ENCODE data around the gene STAC3. TPM values are rescaled to one million over a fixed set of nuclear protein-coding genes. Genes with fewer than 3 reads are reported as not detected.

STAC3 gene
- total RNA-seq, 1 donor from 2014 or later: 0.75 TPM

GRCh38 chr12:57261428-57261865, 10.5 kb upstream of the STAC3 start:
- H3K4me1 Mint-ChIP-seq (ENCODE audit: low read depth, unreplicated experiment): peaks cover 2% of the 10 kb centered on the region
- Histone ChIP-seq H3K9ac (ENCODE audit: low read length) (no peak overlapping the region), H3K4me2 (ENCODE audit: low read length) (no peak overlapping the region), H3K9me3 (ENCODE audit: insufficient read depth, low read depth, low read length) (no peaks in the 10 kb centered on the region), H3K27me3 (ENCODE audit: insufficient read depth, low read length) (no peaks in the 10 kb centered on the region), H3K79me2 (ENCODE audit: insufficient read depth, low read length) (no peaks in the 10 kb centered on the region), H4K20me1 (ENCODE audit: insufficient read depth, low read length) (no peaks in the 10 kb centered on the region), H3K27ac (ENCODE audit: low read depth, low read length) (no peak overlapping the region), H3K36me3 (ENCODE audit: insufficient read depth, low read length) (peaks cover 20% of the 10 kb centered on the region), H3K4me1 (ENCODE audit: insufficient read depth, low read length) (no peaks in the 10 kb centered on the region), H3K4me3 (ENCODE audit: insufficient read depth, low read depth, low read length) (no peak overlapping the region), H2AFZ (ENCODE audit: low read depth, low read length) (no peak overlapping the region)
- H3K36me3 Mint-ChIP-seq (ENCODE audit: low read depth, unreplicated experiment): peaks cover 9% of the 10 kb centered on the region
- DNase-seq (ENCODE audit: low read depth): no peak
- H3K4me3 Mint-ChIP-seq (ENCODE audit: unreplicated experiment): no peak overlapping the region
- FAIRE-seq: no peak
- H3K27ac Mint-ChIP-seq (ENCODE audit: unreplicated experiment): no peak overlapping the region
- TF ChIP-seq CTCF (IDR thresholded peaks at IDR 0.05; ENCODE audit: insufficient read depth, low read depth, low read length) (no peak), EZH2 (IDR thresholded peaks at IDR 0.05; ENCODE audit: insufficient read depth, low read length) (no peak)
- H3K27me3 Mint-ChIP-seq (ENCODE audit: low read depth, unreplicated experiment): peaks cover 2% of the 10 kb centered on the region
- no peaks in the 10 kb centered on the region for H3K9me3 Mint-ChIP-seq (ENCODE audit: unreplicated experiment)

- DNase-seq (ENCODE audit: low read depth): no peak
These were observed 9.4 kb upstream of the STAC3 start for GRCh38 chr12:57260366-57260765.

More at GRCh38 chr12:57260366-57260765, 9.4 kb upstream of the STAC3 start:
- H3K9me3 Mint-ChIP-seq (ENCODE audit: unreplicated experiment): no peaks in the 10 kb centered on the region
- no peak overlapping the region for H3K4me2 ChIP-seq (ENCODE audit: low read length)
- H3K27me3 ChIP-seq (ENCODE audit: insufficient read depth, low read length): no peaks in the 10 kb centered on the region
- no peak overlapping the region for H3K27ac Mint-ChIP-seq (ENCODE audit: unreplicated experiment)
- H3K36me3 Mint-ChIP-seq (ENCODE audit: low read depth, unreplicated experiment): peaks cover 9% of the 10 kb centered on the region
- no peak overlapping the region for H3K4me3 ChIP-seq (ENCODE audit: insufficient read depth, low read depth, low read length)
- H3K27me3 Mint-ChIP-seq (ENCODE audit: low read depth, unreplicated experiment): peaks cover 2% of the 10 kb centered on the region
- no peaks in the 10 kb centered on the region for H4K20me1 ChIP-seq (ENCODE audit: insufficient read depth, low read length)
- H3K9me3 ChIP-seq (ENCODE audit: insufficient read depth, low read depth, low read length): no peaks in the 10 kb centered on the region
- no peak overlapping the region for H3K9ac ChIP-seq (ENCODE audit: low read length)
- H3K27ac ChIP-seq (ENCODE audit: low read depth, low read length): no peak overlapping the region
- H3K4me1 Mint-ChIP-seq (ENCODE audit: low read depth, unreplicated experiment): peaks cover 6% of the 10 kb centered on the region
- no peaks in the 10 kb centered on the region for H3K79me2 ChIP-seq (ENCODE audit: insufficient read depth, low read length)
- H3K4me1 ChIP-seq (ENCODE audit: insufficient read depth, low read length): no peaks in the 10 kb centered on the region
- TF ChIP-seq CTCF (IDR thresholded peaks at IDR 0.05; ENCODE audit: insufficient read depth, low read depth, low read length) (no peak), EZH2 (IDR thresholded peaks at IDR 0.05; ENCODE audit: insufficient read depth, low read length) (no peak)
- no peak for FAIRE-seq
- no peak overlapping the region for H2AFZ ChIP-seq (ENCODE audit: low read depth, low read length)
- no peak overlapping the region for H3K4me3 Mint-ChIP-seq (ENCODE audit: unreplicated experiment)
- peaks cover 20% of the 10 kb centered on the region for H3K36me3 ChIP-seq (ENCODE audit: insufficient read depth, low read length)

Measured in astrocyte (in vitro differentiated cells and primary cell).